ENCODE results near the gene AQP11. TPM values are rescaled to one million over a fixed set of nuclear protein-coding genes. Genes with fewer than 3 reads are reported as not detected.

Gene AQP11
- polyA plus RNA-seq, 1 of the 3 experiments (the other 2 are of a cell fraction) = 1.8 TPM

GRCh38 chr11:77617892-77618291 is 28.1 kb downstream of the AQP11 start:
- Histone ChIP-seq H3K9ac (no peak overlapping the region; the same call in 1 of the 2 replicates), H3K4me3 (ENCODE audit: low read depth in 2 of 2, low read length in 1 of 2) (no peak overlapping the region), H2AFZ (ENCODE audit: low read depth) (no peak overlapping the region), H3K4me1 (ENCODE audit: control insufficient read depth in 1 of 2, insufficient read depth in 2 of 2, low read depth in 1 of 2, low read length in 1 of 2) (peaks cover 0 to 9% of the 10 kb centered on the region in 2 experiments; a peak in 2 of 4 replicates), H4K20me1 (ENCODE audit: insufficient read depth) (no peaks in the 10 kb centered on the region), H3F3A (replicated peaks; ENCODE audit: insufficient read depth) (peaks cover 8% of the 10 kb centered on the region), H3K4me2 (no peak overlapping the region), H3K27ac (ENCODE audit: low read depth in 2 of 2, low read length in 1 of 2) (peak overlapping the region; percentile 19 to 36; a peak in 2 of 4 replicates), H3K27me3 (ENCODE audit: insufficient read depth) (no peaks in the 10 kb centered on the region), H3K9me3 (no peaks in the 10 kb centered on the region), H3K79me2 (ENCODE audit: insufficient read depth) (no peaks in the 10 kb centered on the region), H3K36me3 (replicated peaks in 1 of 2; ENCODE audit: control insufficient read depth in 1 of 2, insufficient read depth in 2 of 2, low read length in 1 of 2) (peaks cover 59 to 60% of the 10 kb centered on the region in 2 experiments), H3K9me2 (no peaks in the 10 kb centered on the region)
- ChIA-PET CTCF (interaction anchor here (1.3 to 1.4 kb wide), 2 partner anchors 14 to 434 kb away, joined by 3 to 4 read pairs; no protein-coding TSS in a partner anchor), POLR2A (no interaction called here)
- DNase-seq = no peak
- WGBS (ENCODE audit: low lambda C conversion rate) = 75% methylated on average over 3 of the region's 3 CpGs
- TF ChIP-seq PBX3 (IDR thresholded peaks at IDR 0.05) = peak; percentile 31; the same call in 1 of the 2 replicates
- 0 out of 2 replicates have a peak, but pooled peaks have one; percentile 10 for TF ChIP-seq TCF12 (IDR thresholded peaks at IDR 0.05)
- no peak for TF ChIP-seq POLR2AphosphoS5 (IDR thresholded peaks at IDR 0.05; ENCODE audit: low read depth, low read length)

GRCh38 chr11:77619576-77620198 is 29.9 kb downstream of the AQP11 start:
- Histone ChIP-seq H3K36me3 (replicated peaks in 1 of 2; ENCODE audit: control insufficient read depth in 1 of 2, insufficient read depth in 2 of 2, low read length in 1 of 2) (peaks cover 57 to 61% of the 10 kb centered on the region in 2 experiments), H3K4me1 (ENCODE audit: control insufficient read depth in 1 of 2, insufficient read depth in 2 of 2, low read depth in 1 of 2, low read length in 1 of 2) (peaks cover 0 to 9% of the 10 kb centered on the region in 2 experiments; a peak in 2 of 4 replicates), H3K9me2 (no peaks in the 10 kb centered on the region), H3K4me2 (no peak overlapping the region), H3K4me3 (ENCODE audit: low read depth in 2 of 2, low read length in 1 of 2) (no peak overlapping the region), H3F3A (replicated peaks; ENCODE audit: insufficient read depth) (peaks cover 8% of the 10 kb centered on the region), H2AFZ (ENCODE audit: low read depth) (no peak overlapping the region), H3K79me2 (ENCODE audit: insufficient read depth) (0 out of 2 replicates have a peak, but pooled peaks cover 4% of the 10 kb centered on the region), H3K27me3 (ENCODE audit: insufficient read depth) (no peaks in the 10 kb centered on the region), H3K9me3 (no peaks in the 10 kb centered on the region), H4K20me1 (ENCODE audit: insufficient read depth) (no peaks in the 10 kb centered on the region), H3K9ac (no peak overlapping the region), H3K27ac (ENCODE audit: low read depth in 2 of 2, low read length in 1 of 2) (no peak overlapping the region)
- DNase-seq = no peak
- ChIA-PET CTCF (interaction anchor here (0.7 to 3.3 kb wide), 29 partner anchors 9 to 493 kb away, joined by 3 to 19 read pairs (median 4); partner anchors contain the start of genes AQP11, CLNS1A and MYO7A), POLR2A (no interaction called here)
- WGBS (ENCODE audit: low lambda C conversion rate) = 84% methylated on average over 3 of the region's 3 CpGs
- TF ChIP-seq TCF12 (IDR thresholded peaks at IDR 0.05) (no peak), USF2 (IDR thresholded peaks at IDR 0.05; ENCODE audit: borderline replicate concordance, low read depth, low read length) (no peak), SMC3 (IDR thresholded peaks at IDR 0.05; ENCODE audit: low read depth, low read length) (peak; percentile 46), RAD21 (IDR thresholded peaks at IDR 0.05; ENCODE audit: low read length) (peak; percentile 71), CTCF (IDR thresholded peaks at IDR 0.05) (peak; percentile 86)
